Effector memory CD8-positive, alpha-beta T cell (primary cell): ENCODE measurements around the gene ETS1.

Experiments used
- ATAC-seq: fragments of 150-1000 bp; cut with Tn5 transposase; replicated peaks from 2 replicates; pipeline ENCODE4 v1.10.0; 2021; ENCODE audit warnings: mild to moderate bottlenecking, moderate library complexity
- DNase-seq, 3 experiments: peaks; one replicate each; pipeline ENCODE4 v3.0.0; 2021
- H3K27ac Mint-ChIP-seq, 2 donors: one replicate each; pipeline ENCODE4 v1.8.0; 2022; ENCODE audit warnings: mild to moderate bottlenecking in 2 of 2, mixed read lengths in 2 of 2, moderate library complexity in 2 of 2
- H3K27me3 Mint-ChIP-seq, 2 donors: one replicate each; pipeline ENCODE4 v1.8.0; 2022; ENCODE audit warnings: mixed read lengths in 2 of 2
- H3K36me3 Mint-ChIP-seq: one replicate; pipeline ENCODE4 v1.8.0; 2022; ENCODE audit warnings: mild to moderate bottlenecking, moderate library complexity, mixed read lengths; ENCODE audit not compliant: insufficient read depth
- H3K4me1 Mint-ChIP-seq, 2 donors: one replicate each; pipeline ENCODE4 v1.8.0; 2022; ENCODE audit warnings: low read depth in 2 of 2, mixed read lengths in 2 of 2
- H3K4me3 Mint-ChIP-seq, 2 donors: one replicate each; pipeline ENCODE4 v1.8.0; 2022; ENCODE audit warnings: mild to moderate bottlenecking in 2 of 2, mixed read lengths in 2 of 2, moderate library complexity in 2 of 2
- H3K9me3 Mint-ChIP-seq, 2 donors: one replicate each; pipeline ENCODE4 v1.8.0; 2022; ENCODE audit warnings: mixed read lengths in 2 of 2

ETS1 gene

GRCh38 chr11:128530118-128531074 lies 57.0 kb downstream of the ETS1 start:
- H3K36me3 Mint-ChIP-seq: peaks cover 3% of the 10 kb centered on the region
- H3K27me3 Mint-ChIP-seq: peaks cover 0 to 2% of the 10 kb centered on the region in 2 donors
- H3K4me1 Mint-ChIP-seq: peaks cover 43 to 46% of the 10 kb centered on the region in 2 donors
- no peak overlapping the region for H3K27ac Mint-ChIP-seq
- no peak overlapping the region for H3K4me3 Mint-ChIP-seq
- H3K9me3 Mint-ChIP-seq: no peaks in the 10 kb centered on the region
- no peak for DNase-seq
- no peak for ATAC-seq

GRCh38 chr11:128528294-128528693 lies 59.1 kb downstream of the ETS1 start:
- no peaks in the 10 kb centered on the region for H3K9me3 Mint-ChIP-seq
- H3K4me1 Mint-ChIP-seq: peaks cover 48 to 58% of the 10 kb centered on the region in 2 donors
- ATAC-seq (no peak), DNase-seq (no peak)
- no peaks in the 10 kb centered on the region for H3K27me3 Mint-ChIP-seq
- H3K36me3 Mint-ChIP-seq: peaks cover 15% of the 10 kb centered on the region
- peak overlapping the region; percentile 97 for H3K27ac Mint-ChIP-seq
- peak overlapping the region; percentile 58 to 80 for H3K4me3 Mint-ChIP-seq

- no peaks in the 10 kb centered on the region for H3K9me3 Mint-ChIP-seq
- H3K27ac Mint-ChIP-seq: peak overlapping the region; percentile 97
- ATAC-seq (no peak), DNase-seq (no peak)
- peaks cover 27% of the 10 kb centered on the region for H3K36me3 Mint-ChIP-seq
- H3K27me3 Mint-ChIP-seq: no peaks in the 10 kb centered on the region
- H3K4me1 Mint-ChIP-seq: peaks cover 51 to 66% of the 10 kb centered on the region in 2 donors
- peak overlapping the region; percentile 58 to 80 for H3K4me3 Mint-ChIP-seq
These were observed 60.3 kb downstream of the ETS1 start for GRCh38 chr11:128527046-128527445.

GRCh38 chr11:128525411-128526243 lies 61.7 kb downstream of the ETS1 start:
- H3K27ac Mint-ChIP-seq: peak overlapping the region; percentile 97
- ATAC-seq: peak; percentile 60
- H3K36me3 Mint-ChIP-seq: peaks cover 41% of the 10 kb centered on the region
- peaks cover 51 to 61% of the 10 kb centered on the region in 2 donors for H3K4me1 Mint-ChIP-seq
- H3K27me3 Mint-ChIP-seq: no peaks in the 10 kb centered on the region
- H3K4me3 Mint-ChIP-seq: peak overlapping the region; percentile 58 to 80
- DNase-seq: no peak
- no peaks in the 10 kb centered on the region for H3K9me3 Mint-ChIP-seq

- ATAC-seq: no peak
- Mint-ChIP-seq H3K27me3 (no peaks in the 10 kb centered on the region), H3K9me3 (no peaks in the 10 kb centered on the region), H3K4me3 (peak overlapping the region; percentile 96), H3K27ac (peak overlapping the region; percentile 97), H3K4me1 (peaks cover 50 to 59% of the 10 kb centered on the region in 2 donors), H3K36me3 (peaks cover 56% of the 10 kb centered on the region)
- no peak for DNase-seq
These were observed 63.2 kb downstream of the ETS1 start for GRCh38 chr11:128524172-128524571.

GRCh38 chr11:128523641-128524040 lies 63.7 kb downstream of the ETS1 start:
- Mint-ChIP-seq H3K27me3 (no peaks in the 10 kb centered on the region), H3K4me1 (peaks cover 51 to 56% of the 10 kb centered on the region in 2 donors), H3K4me3 (peak overlapping the region; percentile 96), H3K9me3 (no peaks in the 10 kb centered on the region), H3K27ac (peak overlapping the region; percentile 97), H3K36me3 (peaks cover 61% of the 10 kb centered on the region)
- ATAC-seq (no peak), DNase-seq (no peak)

- H3K9me3 Mint-ChIP-seq: no peaks in the 10 kb centered on the region
- H3K4me3 Mint-ChIP-seq: peak overlapping the region; percentile 96
- peaks cover 67% of the 10 kb centered on the region for H3K36me3 Mint-ChIP-seq
- DNase-seq (peak; percentile 46 to 57 (median 52)), ATAC-seq (peak; percentile 19)
- H3K27ac Mint-ChIP-seq: peak overlapping the region; percentile 97
- no peaks in the 10 kb centered on the region for H3K27me3 Mint-ChIP-seq
- peaks cover 51 to 56% of the 10 kb centered on the region in 2 donors for H3K4me1 Mint-ChIP-seq
These were observed 64.3 kb downstream of the ETS1 start for GRCh38 chr11:128522943-128523518.

- H3K9me3 Mint-ChIP-seq: no peaks in the 10 kb centered on the region
- ATAC-seq (peak; percentile 71), DNase-seq (peak; percentile 82 to 89 (median 86))
- no peaks in the 10 kb centered on the region for H3K27me3 Mint-ChIP-seq
- H3K4me1 Mint-ChIP-seq: peaks cover 48 to 56% of the 10 kb centered on the region in 2 donors
- peak overlapping the region; percentile 96 for H3K4me3 Mint-ChIP-seq
- H3K36me3 Mint-ChIP-seq: peaks cover 75% of the 10 kb centered on the region
- H3K27ac Mint-ChIP-seq: peak overlapping the region; percentile 97
These were observed 65.1 kb downstream of the ETS1 start for GRCh38 chr11:128522055-128522942.

- ATAC-seq (no peak), DNase-seq (no peak)
- Mint-ChIP-seq H3K36me3 (peaks cover 81% of the 10 kb centered on the region), H3K27me3 (no peaks in the 10 kb centered on the region), H3K4me3 (peak overlapping the region; percentile 96), H3K4me1 (peaks cover 46 to 55% of the 10 kb centered on the region in 2 donors), H3K9me3 (no peaks in the 10 kb centered on the region), H3K27ac (peak overlapping the region; percentile 97)
These were observed 65.7 kb downstream of the ETS1 start for GRCh38 chr11:128521682-128522054.

GRCh38 chr11:128520888-128521681 lies 66.3 kb downstream of the ETS1 start:
- Mint-ChIP-seq H3K36me3 (peaks cover 87% of the 10 kb centered on the region), H3K27ac (peak overlapping the region; percentile 97), H3K27me3 (no peaks in the 10 kb centered on the region), H3K4me1 (peaks cover 46 to 55% of the 10 kb centered on the region in 2 donors), H3K9me3 (no peaks in the 10 kb centered on the region), H3K4me3 (peak overlapping the region; percentile 96)
- ATAC-seq: no peak
- no peak for DNase-seq

- peaks cover 91% of the 10 kb centered on the region for H3K36me3 Mint-ChIP-seq
- peak overlapping the region; percentile 96 for H3K4me3 Mint-ChIP-seq
- peak overlapping the region; percentile 97 for H3K27ac Mint-ChIP-seq
- H3K9me3 Mint-ChIP-seq: no peaks in the 10 kb centered on the region
- DNase-seq (no peak), ATAC-seq (no peak)
- no peaks in the 10 kb centered on the region for H3K27me3 Mint-ChIP-seq
- peaks cover 48 to 55% of the 10 kb centered on the region in 2 donors for H3K4me1 Mint-ChIP-seq
These were observed 67.0 kb downstream of the ETS1 start for GRCh38 chr11:128520206-128520887.
